Measurements from ENCODE around the gene RUNX2.

The RUNX2 gene

DNA sequence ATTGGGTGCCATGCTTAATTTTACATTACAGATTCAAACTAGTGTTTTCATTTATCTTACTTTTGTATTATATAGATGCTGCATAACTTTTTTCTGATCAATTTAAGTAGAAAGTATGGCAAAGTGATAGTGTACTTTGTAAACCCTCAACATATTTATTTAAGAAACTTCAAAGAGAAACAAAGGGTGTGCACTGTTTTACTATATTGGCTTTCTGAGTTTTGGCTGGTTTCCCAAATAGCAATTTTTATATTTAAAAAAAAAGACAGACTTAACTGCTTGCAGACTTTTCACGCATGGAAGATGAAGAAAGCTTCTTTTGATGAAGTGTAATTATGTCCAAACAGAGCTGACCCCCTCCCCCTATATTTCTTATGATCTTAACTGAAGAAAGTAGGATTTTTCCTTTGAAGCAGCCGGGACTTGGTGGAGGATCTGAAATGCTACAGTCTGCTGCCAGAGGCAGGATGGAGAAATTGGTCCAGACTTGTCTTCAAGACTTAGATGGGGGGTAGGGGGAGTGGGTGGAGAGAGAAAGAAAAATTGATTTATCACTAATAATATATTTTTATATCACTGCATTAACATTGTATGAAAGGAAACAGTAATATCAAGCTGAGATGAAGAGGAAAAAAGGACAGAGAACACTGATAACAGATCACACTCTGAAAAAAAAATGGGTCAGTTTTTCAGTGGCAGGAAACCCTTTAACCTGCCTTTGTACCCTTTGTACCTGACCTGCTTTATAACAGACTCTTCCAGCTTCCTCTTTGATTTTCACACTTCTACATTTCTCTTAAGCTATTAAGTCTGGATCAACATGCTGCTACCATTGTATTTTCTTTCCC is 105.6 kb downstream of the RUNX2 start:
- no peak for DNase-seq (ENCODE audit: low spot score)

DNA sequence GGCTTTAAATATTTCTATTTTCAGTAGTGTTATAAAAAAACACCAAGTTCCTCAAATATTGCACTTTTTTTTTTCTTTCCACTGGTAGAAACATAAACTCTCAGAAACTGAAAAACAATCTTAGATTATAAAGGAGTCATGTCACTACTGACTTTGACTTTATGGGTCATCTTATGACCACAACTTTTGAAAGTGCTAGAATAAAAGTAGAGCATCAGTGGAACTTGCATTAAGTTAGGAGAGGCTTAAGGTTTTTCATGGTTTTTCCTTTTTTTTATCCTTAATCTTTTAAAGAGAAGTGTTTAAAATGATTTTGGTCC is 106.2 kb downstream of the RUNX2 start:
- DNase-seq (ENCODE audit: low spot score), result no peak

DNA sequence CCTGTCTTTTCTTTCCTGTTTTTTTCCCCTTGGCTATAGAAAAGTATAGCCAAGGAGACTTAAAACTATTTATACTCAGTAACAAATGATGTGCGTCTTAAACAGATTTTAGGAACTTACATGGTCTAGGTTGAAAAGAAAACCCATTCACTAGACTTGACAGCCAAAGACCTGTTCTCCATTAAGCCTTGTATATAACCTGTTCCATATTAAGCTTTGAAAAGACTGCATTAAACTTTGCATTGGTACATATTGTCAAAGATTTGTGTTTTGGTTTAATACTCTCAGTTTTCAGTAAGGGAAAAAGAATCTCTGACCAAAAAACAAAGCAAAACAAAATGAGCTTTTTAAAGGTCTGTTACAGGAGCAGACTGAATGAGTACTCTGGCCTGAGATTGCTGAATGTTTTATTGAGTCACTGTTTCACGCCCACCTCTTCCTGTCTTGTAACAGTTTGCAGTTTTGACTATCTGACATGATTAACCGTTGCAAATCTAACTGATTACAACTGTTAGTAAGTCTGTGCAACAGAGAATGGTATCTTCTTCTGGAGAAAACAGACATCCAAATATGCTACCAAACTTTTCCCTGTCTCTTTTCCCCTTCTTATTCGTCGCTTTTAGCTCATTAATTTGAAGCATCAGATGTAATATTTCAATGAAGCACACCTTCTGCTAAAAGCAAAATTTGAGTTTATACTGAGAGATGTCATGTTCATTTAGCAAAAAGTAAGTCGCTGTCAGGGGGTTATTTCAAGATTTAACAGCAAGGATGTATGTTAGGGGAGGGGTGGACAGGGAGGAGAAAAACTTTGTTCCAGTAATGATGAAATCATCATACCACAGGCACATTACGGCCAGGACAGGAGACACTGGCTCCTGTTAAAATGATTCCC is 108.7 kb downstream of the RUNX2 start:
- peak; percentile 41 for DNase-seq (ENCODE audit: low spot score)

DNA sequence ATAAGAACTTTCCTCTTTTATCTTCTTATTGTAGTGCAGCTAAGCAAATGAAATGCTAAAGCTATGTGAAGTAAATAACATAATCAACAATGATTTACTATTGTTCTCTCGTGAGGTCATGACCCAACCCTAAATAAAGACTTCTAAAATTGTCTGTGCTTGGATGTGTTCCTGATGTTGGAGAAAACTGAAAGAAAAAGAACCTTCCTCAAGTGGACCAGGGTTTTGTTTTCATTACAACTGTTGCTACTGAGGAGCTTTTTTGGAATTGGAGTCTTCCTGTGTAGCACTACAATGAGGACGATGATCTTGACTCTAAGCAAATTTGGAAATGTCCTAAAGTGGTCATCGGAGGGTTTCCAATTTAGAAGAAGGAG is 109.3 kb downstream of the RUNX2 start:
- DNase-seq (ENCODE audit: low spot score), result no peak

DNA sequence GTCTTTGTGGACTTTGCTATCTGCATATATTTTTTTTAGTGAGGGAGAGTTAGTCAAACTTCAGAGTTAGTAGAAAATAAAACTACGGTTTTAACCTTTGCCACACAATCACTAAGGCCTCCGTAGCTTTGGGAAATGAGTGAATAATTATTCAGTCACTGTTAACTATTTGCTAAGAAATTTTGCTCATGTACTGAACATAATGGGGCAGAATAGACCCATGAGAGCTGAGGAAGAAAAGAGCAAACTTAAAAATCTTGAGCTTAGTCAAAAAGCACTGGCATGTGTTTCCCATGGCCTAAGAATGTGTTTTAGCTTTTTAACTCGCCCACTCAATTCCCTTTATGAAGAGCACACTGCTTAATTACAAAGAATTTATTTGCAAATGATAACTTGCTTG is 110.0 kb downstream of the RUNX2 start:
- DNase-seq (ENCODE audit: low spot score), result no peak

DNA sequence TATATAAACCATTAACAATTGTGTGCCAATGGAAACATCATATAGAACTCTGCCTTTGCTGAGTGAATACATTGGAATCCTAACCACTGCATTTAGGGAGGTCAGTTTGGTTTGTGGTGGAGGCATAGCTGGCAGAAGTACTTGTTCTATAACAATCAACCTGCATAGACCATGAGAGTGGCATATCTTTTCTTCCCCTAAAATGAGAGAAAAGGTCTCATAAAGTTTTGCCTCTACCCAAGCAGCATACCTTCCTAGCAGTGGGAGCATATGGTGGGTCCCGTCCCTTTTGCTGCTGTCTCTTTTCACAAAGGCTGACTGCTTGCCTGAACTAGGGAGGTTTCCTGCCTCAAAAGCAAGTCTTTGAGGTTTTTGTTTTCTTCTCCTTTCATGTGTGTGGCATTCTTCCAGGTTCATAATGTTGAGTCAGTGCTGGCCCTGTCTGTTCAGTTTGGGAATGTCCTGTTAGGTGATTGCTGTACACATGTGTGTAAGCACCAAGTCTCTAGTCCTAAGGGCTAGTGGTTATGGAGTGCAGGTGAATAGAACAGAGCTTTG is 110.8 kb downstream of the RUNX2 start:
- DNase-seq (ENCODE audit: low spot score), result peak; percentile 62

DNA sequence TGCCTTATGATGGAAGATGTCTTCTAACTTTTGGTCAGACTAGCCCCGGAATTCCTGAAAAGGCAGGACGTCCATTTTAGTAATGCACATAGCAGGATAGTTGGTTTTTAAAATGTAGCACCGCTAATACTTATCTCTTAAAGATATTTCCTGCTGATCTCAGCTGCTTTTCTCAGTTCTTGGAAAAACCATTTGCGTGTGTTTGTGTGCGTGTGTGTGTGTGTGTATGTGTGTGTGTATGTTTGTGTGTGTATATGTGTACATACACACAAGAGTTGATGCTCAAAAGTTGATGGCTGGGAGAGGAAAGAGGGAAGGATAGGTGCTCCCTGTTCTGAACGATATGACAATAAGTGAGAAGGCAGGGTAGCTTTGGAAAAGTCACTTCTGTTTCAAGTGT is 111.3 kb downstream of the RUNX2 start:
- DNase-seq (ENCODE audit: low spot score), result no peak

DNA sequence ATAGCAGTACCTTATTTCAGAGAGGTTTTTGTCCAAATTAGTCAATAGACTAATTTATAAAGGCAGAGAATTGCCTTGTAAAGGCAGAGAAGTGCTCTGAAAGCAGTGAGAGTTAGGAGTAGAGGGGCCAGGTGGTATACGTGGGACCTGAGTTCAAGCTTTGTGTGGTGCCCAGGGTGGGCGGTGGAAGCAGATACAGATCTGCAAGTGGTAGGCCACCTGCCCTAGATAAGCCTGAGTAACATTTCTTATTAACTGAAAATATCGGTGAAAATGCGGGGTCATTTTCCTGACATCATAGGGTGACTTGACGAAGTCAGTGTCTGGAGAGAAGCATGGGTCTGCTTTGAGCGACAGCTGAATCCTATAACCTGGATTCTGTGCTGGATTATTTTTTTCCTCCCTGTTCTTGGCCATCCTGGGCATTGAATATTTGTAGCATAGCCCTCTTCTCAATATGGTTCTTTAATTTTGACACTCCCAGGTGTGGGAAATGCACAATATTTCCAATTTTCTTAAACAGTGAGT is 111.8 kb downstream of the RUNX2 start:
- no peak for DNase-seq (ENCODE audit: low spot score)

DNA sequence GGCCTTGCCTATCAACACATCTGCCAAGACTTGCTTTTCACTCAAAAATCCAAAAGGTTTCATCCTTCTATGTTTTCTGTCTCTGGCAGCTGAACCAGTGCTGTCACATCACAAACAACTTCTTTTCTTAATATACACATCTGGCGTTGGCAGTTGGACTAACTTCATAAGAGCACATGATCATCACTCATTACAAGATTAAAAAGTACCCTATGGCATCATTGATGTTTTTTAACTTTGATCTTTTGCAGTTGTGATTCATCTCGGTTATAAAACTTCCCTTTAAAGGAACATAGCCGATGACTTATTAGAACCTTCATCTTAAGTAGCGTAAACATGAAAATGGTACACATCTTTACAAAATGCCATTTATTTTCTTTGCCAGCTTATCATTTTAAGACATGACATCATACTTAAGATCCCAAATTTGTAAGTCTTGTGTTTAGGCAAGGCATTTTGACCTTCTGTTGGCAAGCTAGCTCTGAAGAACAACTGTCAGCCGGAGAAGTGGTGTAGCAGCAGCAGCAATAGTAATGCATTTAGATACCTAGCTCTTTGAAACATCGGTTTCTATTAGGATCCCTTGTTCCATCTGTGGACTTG is 113.8 kb downstream of the RUNX2 start:
- no peak for DNase-seq (ENCODE audit: low spot score)

DNA sequence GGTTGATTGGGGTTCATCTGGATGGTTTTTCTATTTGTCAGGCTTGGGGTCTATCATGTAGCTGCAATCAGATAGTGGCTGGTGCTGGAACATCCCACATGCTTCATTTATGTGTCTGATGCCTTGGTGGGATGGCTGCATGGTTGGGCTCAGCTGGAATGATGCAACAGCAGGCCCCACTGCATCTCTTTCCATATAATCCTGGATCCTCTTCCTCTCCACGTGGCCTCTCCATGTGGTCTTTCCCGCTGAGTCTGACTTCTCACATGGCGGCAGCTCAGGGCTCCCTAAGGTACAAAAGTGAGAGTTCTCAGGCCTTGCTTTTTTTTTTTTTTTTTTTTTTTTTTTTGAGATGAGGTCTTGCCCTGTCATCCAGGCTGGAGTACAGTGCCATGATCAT is 114.6 kb downstream of the RUNX2 start:
- DNase-seq (ENCODE audit: low spot score), result no peak

DNA sequence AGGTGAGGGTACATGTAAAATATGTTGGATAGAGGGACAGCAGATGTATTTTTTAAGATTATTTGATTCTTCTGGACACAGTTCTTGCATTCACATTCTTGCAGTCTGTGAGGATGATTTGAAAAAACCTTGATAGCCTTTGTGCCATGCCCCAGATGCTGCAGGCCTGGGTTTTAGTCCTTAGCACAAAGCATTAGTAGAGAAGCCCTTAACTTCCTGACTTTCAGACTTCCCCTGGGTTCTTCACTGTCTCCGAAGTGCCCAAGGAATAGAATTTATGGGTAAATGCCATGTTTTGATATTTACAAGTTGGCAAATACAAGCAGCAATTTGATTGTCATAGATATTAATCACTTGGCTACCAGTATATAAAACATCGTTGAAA is 117.2 kb downstream of the RUNX2 start:
- no peak for DNase-seq (ENCODE audit: low spot score)

DNA sequence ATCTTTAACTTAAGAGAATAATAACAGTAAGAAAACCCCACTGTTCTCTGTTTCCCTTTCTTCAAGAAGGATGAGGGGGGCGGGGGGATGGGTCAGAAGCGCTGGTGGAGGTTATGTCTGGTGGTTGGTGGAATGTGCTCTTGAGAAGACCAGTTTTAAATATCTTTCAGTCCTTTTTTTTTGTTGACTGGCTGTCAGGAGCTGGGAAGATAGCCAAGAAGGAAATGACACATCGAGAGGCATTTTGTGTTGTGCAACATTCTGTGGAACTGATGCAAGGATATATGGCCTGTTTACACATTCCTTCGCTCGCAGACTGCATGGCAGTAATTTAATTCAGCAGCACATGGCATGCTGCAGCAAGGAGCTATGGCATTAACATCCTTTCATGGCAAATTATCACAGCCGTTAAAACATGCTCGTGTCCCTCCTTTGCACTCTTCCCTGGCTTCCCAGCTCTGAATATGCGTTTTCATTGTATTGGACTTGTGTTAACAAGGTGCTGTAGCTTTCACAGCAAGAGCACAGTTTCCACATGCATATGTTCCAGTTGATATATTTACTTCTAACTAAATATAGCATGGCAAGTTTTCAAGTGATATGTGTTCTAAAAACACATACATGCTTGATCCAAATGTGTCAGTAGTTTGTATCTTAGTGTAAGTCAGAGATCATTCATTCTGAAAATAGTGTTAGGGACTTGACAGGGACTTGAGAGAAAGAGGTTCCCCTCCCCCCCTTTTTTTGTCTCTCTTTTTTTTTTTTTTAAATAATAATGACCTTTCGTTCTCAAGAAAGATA is 117.8 kb downstream of the RUNX2 start:
- peak; percentile 88 for DNase-seq (ENCODE audit: low spot score)

DNA sequence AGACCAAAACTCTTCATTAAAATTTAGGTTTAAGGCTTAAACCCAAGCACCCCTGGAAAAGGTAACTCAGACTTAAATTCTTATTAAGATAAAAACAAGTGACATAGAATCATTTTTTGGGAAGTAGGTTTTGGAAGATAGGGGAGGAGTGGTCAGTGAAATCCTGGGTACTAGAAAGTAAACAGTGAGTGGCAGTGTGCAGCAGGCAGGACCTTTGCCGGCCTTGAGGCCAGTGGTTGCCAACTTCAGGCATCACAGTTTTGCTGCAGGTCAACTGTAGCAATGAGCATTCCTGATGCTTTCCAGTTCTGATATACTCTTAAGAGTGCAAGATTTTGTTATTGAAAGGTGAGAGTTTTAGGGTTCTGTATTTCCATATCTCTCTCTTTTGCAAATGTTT is 118.9 kb downstream of the RUNX2 start:
- no peak for DNase-seq (ENCODE audit: low spot score)

DNA sequence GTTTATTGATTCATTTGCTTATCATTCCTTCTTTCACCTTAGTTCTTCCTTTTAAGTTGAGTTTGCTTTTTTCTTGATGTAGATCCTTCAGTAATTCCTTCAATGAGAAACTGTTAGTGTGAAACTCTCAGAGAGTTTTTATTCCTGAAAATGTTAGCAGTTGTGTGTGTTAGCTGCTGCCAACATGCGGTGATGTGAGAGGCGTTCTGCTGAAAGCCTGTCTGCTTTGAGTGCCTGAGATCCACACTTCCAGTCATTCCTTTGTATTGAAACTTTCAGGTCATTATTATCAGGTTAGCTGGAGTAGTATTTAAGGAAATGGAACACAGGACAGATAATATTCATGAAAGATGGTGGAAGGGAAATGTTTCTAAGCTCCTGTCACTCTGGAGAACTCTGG is 119.6 kb downstream of the RUNX2 start:
- DNase-seq (ENCODE audit: low spot score), result no peak

DNA sequence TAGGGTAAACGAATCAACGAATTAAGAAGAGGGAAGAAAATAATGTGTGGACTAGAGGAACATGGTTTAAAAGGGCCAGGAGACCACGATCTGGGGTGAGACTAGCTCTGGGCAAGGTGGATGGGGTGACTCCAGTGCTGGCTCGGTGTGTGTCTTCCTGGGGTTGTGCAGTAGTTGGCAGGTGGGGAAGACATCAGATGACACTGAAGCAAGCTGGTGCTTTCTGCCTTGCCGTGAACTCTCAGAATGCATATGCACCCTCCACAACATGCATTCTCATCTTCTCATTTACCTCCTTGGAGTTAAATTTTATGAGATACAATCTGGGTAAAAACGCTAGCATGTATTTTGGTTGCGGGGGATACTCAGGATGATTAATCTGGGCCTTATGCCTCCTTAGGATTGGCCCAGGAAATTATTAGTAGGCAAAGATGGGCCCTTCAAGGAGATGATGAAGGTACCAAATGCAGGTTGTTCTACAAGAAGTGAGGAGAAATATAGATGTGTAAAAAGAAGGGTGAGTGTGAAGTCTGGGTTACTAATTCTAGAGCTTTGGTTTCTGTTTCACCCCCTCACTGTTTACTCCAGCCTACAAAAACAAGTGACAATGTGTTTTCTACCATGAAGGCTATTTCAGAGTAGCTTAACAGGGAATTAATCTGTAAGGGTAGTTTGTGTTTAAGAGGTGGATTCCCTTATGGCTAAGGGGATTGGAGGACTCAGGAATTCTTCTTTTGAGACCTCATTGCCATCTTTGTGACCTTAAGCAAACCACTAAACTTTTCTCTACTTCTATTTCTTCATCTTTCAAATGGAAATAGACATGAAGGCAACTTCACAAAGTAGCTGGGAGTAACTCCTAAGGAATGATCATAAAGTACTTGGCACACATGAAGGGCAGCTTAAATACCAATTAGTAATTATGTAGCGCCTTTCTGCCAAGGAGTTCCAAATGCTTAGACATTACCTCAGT is 120.6 kb downstream of the RUNX2 start:
- DNase-seq (ENCODE audit: low spot score), result peak; percentile 14

DNA sequence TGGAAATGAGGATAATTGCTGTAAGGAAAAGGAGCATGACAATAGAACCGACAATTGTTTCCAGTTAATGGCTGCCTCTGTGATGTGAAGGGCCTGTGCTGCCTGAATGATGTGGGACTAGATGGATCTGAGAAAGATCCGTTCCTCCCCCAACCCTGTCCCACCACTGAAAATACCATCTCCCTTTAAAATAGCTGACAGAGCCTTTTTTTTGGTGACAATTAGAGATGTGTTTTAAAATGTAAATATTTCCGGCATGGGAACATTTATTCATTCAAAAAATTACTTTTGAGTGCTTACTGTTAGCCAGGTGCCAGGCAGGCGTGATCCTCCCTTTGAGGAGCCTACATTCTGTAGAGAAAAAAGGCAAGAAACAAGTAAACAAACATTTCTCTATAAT is 122.0 kb downstream of the RUNX2 start:
- no peak for DNase-seq (ENCODE audit: low spot score)

DNA sequence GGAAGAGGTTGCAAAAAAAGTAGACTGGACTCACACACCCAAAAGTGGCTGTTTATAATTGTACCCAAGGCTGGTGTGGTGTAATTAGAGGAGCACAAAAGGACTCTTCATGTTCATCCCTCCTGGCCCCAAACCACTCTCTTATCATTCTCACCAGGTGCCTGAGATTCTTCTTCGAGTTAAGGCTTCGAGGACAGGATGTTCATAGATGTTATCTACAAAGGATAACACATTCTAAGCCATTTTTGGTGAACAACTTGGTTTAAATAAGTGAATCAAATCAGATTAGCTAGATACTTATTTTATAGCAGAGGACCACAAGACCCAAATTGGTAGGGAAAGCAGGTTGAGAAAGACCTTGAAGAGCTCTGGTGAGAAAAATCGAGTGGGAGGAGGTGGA is 122.7 kb downstream of the RUNX2 start:
- no peak for DNase-seq (ENCODE audit: low spot score)

DNA sequence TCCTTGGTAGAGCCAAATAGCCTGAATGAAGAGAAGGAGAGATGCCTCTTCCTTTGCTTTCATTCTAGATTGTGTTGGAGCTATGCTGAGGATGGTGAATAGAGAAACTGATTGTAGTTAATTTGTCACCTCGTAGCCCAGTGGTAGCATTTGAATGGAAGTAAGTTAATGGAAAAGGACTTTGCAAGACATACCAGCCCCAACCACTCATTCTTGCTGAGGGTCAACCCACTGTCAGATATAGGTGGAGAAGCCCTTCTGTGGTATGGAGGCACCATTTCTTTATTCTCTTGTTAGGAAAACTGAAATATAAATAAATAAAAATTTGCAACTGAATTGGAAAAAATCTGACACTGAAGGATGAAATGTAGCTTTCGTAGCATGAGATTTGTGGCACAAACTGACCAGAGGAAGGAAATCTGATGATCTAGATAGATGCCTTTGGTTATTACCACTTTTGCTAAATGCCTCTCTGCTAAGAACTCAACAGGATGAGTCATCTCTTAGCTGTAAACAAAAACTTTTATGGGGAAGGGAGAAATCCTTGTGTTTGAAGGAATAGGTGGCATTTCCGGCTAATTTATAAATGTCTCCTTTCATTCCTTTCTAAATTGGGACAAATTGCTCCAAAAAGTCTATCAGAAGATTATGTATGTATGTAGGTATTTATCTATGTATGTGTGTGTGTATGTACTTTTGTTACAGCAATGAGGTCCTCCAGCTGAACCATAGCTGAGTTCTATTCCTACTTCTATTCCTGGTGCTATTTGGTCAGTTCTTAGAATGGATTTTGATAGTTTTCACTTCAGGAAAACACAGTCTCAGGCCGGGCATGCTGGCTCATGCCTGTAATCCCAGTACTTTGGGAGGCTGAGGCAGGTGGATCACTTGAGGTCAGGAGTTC is 126.1 kb downstream of the RUNX2 start:
- DNase-seq (ENCODE audit: low spot score), result peak; percentile 82

DNA sequence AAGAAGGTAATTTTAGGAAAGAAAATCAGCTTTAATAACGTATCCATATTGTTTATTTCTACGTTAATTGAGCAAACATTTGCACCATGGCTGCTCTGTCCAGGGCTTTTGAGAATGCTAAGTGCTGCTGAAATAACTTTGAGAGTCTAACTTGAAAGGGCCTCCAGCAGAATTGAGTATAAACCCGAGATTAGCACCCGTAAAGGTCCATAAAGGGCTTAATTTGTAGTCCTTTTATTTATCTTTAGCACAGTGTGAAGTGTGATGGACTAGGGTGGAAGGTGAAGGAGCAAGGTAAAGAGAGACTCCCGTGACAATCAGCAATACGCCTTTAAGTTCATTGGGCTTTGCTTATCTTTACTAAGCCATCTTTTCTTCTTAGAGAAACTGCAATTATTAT is 127.3 kb downstream of the RUNX2 start:
- DNase-seq (ENCODE audit: low spot score), result no peak
